ENCODE data around the gene PARP1. TPM values are rescaled to one million over a fixed set of nuclear protein-coding genes. Genes with fewer than 3 reads are reported as not detected.
"Not testable (repeated sequence)": the region's sequence is repeated elsewhere in the genome, so short reads cannot be mapped to it uniquely, and the experiment has no call there.

The PARP1 gene
- polyA plus RNA-seq, 5 donors, result 119 to 134 (median 125) TPM

GRCh38 chr1:226432586-226433340, 24.9 kb upstream of the PARP1 start:
- no peak for DNase-seq

- DNase-seq, result not testable (repeated sequence)
Observed at GRCh38 chr1:226431898-226432297, 24.0 kb upstream of the PARP1 start.

DNA sequence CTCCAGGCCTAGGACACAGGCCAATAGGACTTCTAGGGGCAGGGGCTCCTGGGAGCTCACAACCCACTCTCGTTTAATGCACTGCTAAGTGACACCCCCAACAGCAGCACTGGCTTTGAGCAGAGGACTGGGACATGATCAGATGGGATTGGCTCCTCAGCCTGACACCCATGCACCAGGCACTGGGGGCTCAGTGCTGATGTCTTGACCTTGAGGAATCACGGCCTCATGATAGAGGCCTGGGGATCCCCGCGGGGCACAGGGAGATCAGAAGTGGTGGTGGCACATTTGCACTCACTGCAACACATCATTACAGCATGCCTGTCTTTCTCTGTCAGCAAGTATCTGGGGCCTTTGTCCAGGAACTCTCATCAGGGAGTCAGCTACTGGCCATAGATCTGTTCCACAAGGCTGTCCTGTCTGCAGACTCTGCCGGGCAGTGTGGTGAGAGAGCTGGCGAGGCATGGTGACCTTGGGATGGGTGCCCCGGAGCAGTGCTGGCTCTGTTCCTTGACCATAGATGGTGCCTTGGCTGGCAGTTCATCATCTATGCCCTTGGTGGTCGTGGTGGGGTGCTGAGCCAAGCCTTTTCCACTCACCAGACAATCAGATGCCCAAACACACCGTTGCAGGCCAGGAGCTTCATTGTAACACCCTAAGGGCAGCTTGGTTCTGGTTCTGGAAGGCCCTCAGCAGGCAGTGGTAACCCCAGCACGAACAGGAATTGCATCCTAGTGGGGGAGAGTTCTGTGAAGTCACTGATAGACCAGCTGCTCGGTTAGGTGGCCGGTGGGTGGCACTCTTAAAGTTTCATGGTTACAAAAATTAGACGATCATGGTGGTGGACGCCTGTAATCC, 22.2 kb upstream of the PARP1 start:
- no peak for DNase-seq

DNA sequence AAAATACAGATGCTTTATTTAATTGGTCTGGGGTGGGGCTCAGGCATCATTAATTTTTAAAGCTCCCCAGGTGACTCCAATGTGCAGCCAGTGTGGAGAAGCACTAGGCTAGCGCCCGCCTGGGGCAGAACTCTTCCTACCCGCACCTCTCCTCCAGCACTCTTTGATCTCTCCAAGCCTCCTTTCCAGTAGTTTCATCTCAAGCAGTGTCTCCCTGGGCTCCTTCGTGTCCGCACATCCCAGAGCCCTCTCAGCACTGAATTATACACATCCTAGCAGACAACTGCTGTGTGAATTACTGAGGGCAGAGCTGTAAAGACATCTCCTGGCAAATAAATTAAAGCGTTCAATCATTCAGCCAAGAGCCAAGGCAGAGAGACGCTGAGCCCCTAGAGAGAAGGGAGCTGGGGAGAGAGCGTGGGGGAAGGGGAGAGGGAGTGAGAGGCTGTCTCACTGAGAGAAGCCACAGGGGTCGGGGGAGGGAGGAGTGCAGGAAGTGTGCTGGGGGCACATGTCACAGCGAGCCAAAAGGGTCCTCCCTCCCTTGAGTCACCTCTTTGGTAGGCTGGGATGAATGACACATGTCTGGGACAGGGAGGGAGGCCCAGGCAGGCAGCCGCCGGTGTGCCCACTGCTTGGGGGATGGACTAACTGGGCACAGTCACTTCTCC, 21.0 kb upstream of the PARP1 start:
- no peak for DNase-seq

DNA sequence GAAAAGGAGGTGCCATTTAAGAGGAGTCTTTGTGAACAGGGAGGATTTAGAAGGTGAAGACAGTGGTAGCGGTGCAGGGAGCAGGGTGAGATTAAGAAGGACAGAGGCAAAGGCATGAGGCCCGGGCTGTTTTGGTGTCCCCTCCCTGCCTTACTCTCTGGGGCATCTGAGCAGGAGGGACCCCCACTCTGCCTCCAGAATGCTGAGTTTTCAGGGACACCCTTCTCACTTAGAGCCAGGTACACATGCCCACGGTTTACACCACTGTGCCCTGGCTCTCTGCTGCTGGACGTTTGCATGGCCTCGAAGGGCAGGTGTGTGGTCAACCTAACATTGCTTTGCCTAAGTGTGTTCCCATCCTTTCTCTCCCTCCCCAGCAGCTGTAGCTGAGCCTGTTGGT, 20.5 kb upstream of the PARP1 start:
- no peak for DNase-seq

DNA sequence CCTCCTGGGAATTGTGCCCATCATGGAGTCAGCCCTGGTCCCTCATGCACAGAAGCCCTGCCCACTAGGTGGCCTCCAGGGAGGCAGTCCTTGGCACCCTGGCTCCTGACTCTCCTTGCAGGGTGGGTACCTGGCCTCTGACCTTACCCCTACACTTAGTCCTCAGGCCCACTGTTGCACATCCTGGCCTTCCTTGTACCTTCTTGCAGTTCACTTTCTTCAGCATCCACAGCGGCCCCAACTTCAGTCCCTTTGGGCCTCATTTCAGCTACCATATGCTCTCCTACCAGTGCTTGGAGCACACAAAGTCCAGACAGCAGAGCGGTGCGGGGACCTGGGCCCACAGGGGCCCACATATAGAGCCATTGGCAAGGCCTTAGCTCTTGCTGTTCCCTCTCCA, 19.2 kb upstream of the PARP1 start:
- no peak for DNase-seq

- DNase-seq, result not testable (repeated sequence)
Observed at GRCh38 chr1:226426395-226426794, 18.5 kb upstream of the PARP1 start.

- no peak for DNase-seq
Observed at GRCh38 chr1:226425431-226426031, 17.6 kb upstream of the PARP1 start.

- DNase-seq, result no peak
Observed at GRCh38 chr1:226425004-226425378, 17.1 kb upstream of the PARP1 start.

- peak; percentile 58 to 60 for DNase-seq
Observed at GRCh38 chr1:226424221-226425003, 16.5 kb upstream of the PARP1 start.

DNA sequence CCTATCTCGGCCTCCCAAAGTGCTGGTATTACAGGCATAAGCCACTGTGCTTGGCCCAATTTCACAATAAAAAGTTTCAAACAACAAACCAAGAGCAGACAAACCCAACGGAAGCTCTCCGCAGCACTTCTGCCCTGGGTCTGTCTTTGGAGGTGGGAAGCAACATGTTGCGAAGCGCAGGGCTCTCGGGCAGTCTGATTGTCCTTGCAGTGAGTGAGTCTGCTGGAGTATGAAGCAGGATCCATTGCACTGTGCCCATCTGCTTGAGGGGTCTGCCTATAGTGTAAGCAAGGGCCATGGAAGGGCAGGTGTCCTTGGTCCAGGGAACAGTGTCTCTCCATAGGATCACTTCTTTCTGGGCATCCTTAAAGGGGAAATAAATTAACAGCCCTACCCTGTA, 14.6 kb upstream of the PARP1 start:
- no peak for DNase-seq

DNA sequence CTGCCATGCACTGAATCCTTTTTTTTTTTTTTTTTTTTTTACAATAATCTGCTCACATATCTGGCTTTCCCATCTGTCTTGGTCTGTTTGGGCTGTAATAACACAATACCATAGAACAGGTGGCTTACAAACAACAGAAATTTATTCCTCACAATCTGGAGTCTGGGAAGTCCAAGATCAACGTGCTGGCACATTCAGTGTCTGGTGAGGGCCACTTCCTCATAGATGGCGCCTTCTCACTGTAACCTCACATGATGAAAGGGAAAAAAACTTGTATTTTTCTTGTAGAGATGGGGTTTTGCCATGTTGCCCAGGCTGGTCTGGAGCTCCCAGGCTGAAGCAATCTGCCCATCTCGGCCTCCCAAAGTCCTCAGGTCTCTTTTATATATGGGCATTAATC, 13.0 kb upstream of the PARP1 start:
- DNase-seq, result no peak

DNA sequence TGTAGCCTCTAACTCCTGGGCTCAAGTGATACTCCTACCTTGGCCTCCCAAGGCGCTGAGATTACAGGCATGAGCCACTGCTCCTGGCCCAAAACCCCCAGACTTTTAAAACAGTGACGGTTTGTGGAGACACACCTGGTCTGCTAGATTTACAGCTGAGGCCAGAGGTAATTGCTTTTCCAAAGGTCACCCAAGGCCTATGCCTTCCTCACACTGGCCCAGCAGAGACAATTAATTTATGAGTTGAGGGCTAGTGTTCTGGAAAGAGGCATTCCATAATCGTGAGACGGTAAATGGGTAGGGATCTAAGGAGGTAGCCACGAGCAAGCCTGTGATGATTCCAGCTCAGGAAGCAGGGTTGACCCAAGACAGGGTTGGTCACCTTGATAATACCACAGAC, 12.4 kb upstream of the PARP1 start:
- DNase-seq, result no peak

DNA sequence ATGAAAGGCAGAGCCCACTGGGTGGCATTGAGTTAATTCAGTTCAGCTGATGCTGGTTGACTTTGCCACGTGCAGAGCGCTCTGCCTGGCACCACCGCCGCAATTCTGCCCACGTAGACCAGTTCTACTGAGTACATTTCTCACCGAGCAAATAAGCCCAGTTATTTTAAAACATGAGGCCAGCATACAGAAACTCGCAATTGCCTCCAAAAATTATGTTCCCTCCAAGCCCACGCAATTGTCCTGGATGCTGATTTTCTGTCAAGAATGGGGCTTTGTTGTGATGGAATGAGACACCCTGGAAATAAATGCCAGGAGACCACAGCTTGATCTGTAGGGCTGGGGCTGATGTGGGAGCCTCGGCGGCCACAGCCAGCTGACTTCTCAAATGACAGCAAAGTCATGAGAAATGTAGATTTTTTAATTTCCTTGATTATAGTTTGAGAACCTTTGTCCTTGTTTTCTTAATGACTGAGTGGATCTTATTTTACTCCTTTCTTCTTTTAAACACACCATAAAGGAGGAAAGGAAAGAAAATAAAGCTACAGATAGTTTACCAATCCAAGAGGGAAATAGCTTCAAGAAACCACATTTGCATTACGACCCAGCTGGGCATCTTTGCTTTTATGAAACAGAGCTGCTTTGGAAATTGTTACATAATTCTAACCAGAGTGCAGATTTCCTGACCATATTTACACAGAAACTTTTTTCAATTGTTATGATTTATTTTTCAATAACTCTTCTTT, 11.6 kb upstream of the PARP1 start:
- no peak for DNase-seq

DNA sequence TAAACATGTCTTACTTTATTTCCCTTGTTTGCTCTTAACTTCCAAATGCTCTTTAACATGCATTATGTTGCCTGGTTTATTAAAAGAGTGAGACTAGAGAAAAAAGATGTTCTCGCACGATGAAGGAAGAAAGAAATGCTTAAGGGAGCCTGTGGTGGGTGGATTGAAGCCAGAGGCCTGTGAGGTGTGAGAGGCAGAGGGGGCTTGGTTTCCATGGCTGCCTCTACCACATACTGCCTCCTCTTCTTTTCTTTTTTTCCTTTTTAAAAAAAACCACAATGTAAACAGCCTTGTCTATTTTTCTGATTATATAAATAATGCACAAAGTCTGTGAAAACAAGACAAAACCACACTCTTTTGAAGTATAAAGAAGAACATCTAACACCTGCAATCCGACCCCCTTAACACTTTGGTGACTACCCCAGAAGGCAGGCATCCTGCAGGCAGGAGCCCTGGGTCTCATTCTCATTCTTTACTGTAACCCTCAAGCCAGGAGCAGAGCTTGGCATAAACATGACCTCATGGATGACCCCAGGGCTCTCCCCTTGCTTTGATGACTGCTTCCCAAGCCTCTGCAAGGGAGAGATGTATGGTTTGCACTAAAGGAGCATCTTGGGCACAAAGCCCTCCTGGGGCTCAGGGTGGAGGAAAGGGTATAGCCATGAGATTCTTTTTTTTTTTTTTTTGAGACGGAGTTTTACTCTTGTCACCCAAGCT, 10.1 kb upstream of the PARP1 start:
- DNase-seq, result no peak

DNA sequence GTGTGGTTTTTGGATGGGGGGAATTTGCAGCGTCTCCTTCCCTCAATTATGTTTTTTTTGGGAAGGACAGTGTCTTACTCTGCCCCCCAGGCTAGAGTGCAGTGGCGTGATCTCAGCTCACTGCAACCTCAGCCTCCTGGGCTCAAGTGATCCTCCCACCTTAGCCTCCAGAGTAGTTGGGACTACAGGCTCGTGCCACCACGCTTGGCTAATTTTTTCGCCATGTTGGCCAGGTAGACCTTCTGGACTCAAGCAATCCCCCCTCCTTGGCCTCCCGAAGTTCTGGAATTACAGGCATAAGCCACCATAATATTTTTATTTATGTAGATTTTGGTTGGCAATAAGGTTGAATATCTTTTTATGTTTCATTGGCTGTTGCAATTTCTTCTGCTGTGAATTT, 9.5 kb upstream of the PARP1 start:
- no peak for DNase-seq

DNA sequence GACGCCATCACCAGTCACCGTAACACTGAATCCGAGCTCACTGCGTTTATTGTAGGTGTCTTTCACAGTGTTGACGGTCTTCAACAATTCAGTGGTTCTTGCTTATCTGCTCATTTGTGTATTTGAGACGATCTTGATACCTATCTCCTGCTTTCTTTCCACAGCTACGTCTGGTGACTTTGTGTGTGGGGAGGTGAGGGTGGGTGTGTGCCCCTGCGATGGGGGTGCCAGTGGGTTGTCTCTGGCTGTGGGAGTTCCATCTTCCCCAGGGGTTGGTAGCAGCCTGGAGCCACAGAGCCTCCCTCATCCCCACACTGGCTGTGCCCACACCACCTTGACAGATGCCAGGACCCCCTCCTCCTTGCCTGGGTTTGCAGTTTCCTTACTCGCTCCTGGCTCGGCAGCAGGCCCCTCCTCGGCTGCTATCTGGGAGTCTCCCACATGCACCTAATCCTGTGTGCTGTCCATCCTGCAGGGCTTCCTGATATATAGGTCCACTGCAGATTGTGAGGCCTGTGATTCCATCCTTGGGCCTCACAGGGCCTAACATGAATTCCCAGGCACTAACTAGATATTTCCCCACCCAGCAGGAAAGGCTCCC, 6.3 kb upstream of the PARP1 start:
- no peak for DNase-seq

DNA sequence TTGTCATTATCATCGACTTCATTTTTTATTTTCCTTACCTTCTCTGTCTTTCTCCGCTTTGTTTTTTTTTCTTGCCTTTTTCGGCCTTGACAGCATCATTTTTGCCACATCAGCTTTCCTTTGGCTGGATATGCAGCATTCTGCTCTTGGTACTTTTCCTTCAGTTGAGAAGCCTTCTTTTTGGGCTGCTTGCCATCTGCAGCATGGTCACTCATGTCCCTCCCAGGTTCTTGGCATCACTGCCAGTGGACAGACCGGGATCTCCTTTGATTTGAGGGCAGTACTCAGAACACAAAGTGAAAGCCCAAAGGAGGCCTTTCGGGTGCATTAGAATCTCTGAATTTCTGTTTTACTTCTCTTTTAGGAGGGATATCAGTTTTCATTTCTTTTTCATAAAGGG, 3.7 kb upstream of the PARP1 start:
- DNase-seq, result no peak

DNA sequence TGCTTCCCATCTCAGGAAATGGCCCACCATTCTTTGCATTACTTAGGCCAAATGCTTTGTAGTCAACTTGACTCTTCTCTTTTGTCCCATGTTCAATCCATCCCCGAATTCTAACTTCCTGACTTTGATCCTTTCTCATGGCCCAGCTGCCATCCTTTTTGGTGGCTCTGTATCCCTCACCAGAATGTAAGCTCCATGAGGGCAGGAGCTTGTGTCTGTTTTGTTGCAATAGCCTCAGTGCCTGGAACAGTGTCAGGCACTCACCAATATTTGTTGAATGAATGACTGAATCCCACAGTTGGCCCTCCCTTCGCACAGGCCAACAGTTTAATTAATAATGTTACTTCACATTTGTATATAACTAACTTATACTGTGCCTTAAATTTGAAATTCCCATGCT, 3.1 kb upstream of the PARP1 start:
- DNase-seq, result no peak

DNA sequence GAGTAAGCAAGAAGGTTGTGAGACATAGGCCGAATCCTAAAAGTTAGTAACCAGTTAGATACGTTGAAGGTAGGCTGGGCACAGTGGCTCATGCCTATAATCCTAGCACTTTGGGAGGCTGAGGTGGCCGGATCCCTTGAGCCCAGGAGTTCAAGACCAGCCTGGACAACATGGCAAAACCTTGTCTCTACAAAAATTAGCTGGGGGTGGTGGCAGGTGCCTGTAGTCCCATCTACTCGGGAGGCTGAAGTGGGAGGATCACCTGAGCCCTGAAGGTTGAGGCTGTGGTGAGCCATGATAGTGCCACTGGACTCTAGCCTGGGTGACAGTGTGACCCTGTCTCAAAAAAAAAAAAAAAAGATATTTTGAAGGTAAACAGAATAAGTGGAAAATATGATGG, 1.5 kb upstream of the PARP1 start:
- DNase-seq, result no peak

All from right lung (tissue), 5 donors.